ENCODE data around the gene VMA21.

GRCh38 chrX:151393514-151393913 lies 3.5 kb upstream of the VMA21 start:
- TF ChIP-seq POLR2A (IDR thresholded peaks at IDR 0.05): no peak
- TF ChIP-seq, protein P1, sequence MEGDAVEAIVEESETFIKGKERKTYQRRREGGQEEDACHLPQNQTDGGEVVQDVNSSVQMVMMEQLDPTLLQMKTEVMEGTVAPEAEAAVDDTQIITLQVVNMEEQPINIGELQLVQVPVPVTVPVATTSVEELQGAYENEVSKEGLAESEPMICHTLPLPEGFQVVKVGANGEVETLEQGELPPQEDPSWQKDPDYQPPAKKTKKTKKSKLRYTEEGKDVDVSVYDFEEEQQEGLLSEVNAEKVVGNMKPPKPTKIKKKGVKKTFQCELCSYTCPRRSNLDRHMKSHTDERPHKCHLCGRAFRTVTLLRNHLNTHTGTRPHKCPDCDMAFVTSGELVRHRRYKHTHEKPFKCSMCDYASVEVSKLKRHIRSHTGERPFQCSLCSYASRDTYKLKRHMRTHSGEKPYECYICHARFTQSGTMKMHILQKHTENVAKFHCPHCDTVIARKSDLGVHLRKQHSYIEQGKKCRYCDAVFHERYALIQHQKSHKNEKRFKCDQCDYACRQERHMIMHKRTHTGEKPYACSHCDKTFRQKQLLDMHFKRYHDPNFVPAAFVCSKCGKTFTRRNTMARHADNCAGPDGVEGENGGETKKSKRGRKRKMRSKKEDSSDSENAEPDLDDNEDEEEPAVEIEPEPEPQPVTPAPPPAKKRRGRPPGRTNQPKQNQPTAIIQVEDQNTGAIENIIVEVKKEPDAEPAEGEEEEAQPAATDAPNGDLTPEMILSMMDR (IDR thresholded peaks at IDR 0.05): no peak

Measured in right lobe of liver (tissue), 4 donors.